ENCODE results near the gene KIAA0319L.

- TF ChIP-seq CTCF (IDR thresholded peaks at IDR 0.05; ENCODE audit: low read depth, low read length, poor library complexity, severe bottlenecking) (no peak), EZH2phosphoT487 (IDR thresholded peaks at IDR 0.05; ENCODE audit: borderline replicate concordance, low read length) (no peak)
Measured at GRCh38 chr1:35531368-35531767, 25.8 kb downstream of the KIAA0319L start.

Data from DOHH2 (cell line).